SK-N-SH (cell line): ENCODE measurements around the gene ZNF319.

Experiments used
- ELF1 ChIP-seq: IDR thresholded peaks from 2 replicates; pipeline ENCODE4 v1.4.0; 2012
- JUND ChIP-seq: IDR thresholded peaks from 2 replicates; pipeline ENCODE4 v1.4.0; 2012
- MXI1 ChIP-seq: IDR thresholded peaks from 2 replicates; pipeline ENCODE4 v1.6.1; 2012; ENCODE audit warnings: mild to moderate bottlenecking, low read depth, low read length, improper control_type of control experiment
- YY1 ChIP-seq: IDR thresholded peaks from 2 replicates; pipeline ENCODE4 v1.4.0; 2012; ENCODE audit warnings: low read depth, mild to moderate bottlenecking
- TF ChIP-seq, protein P1 (sequence below): fragments of 200-600 bp; sonication (generic); IDR thresholded peaks from 2 replicates; pipeline ENCODE4 v1.6.1; 2017; ENCODE audit warnings: antibody characterized with exemption, mild to moderate bottlenecking, moderate library complexity
- TF ChIP-seq, protein P2 (sequence below): IDR thresholded peaks from 2 replicates; pipeline ENCODE4 v1.4.0; 2012; ENCODE audit warnings: low read depth

GRCh38 chr16:57988929-57989328 lies 11.5 kb downstream of the ZNF319 start:
- TF ChIP-seq, protein P1, sequence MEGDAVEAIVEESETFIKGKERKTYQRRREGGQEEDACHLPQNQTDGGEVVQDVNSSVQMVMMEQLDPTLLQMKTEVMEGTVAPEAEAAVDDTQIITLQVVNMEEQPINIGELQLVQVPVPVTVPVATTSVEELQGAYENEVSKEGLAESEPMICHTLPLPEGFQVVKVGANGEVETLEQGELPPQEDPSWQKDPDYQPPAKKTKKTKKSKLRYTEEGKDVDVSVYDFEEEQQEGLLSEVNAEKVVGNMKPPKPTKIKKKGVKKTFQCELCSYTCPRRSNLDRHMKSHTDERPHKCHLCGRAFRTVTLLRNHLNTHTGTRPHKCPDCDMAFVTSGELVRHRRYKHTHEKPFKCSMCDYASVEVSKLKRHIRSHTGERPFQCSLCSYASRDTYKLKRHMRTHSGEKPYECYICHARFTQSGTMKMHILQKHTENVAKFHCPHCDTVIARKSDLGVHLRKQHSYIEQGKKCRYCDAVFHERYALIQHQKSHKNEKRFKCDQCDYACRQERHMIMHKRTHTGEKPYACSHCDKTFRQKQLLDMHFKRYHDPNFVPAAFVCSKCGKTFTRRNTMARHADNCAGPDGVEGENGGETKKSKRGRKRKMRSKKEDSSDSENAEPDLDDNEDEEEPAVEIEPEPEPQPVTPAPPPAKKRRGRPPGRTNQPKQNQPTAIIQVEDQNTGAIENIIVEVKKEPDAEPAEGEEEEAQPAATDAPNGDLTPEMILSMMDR: no peak
- TF ChIP-seq JUND: no peak
- no peak for TF ChIP-seq YY1
- TF ChIP-seq MXI1: no peak
- TF ChIP-seq ELF1: no peak
- TF ChIP-seq, protein P2, sequence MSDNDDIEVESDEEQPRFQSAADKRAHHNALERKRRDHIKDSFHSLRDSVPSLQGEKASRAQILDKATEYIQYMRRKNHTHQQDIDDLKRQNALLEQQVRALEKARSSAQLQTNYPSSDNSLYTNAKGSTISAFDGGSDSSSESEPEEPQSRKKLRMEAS: no peak
